GM21390 (cell line): ENCODE results near the gene FBXW11.
A peak's percentile ranks its signal among the peaks of the same experiment; 100 is the strongest.
"Not testable (repeated sequence)": the region's sequence is repeated elsewhere in the genome, so short reads cannot be mapped to it uniquely, and the experiment has no call there.

Experiments
- ATAC-seq: cut with Tn5 transposase; IDR thresholded peaks from one replicate; pipeline ENCODE4 v1.9.1; 2021; ENCODE audit not compliant: unreplicated experiment

FBXW11 gene

GRCh38 chr5:171986772-171987171 lies 19.7 kb downstream of the FBXW11 start:
- ATAC-seq: no peak

GRCh38 chr5:171984748-171985419 lies 21.6 kb downstream of the FBXW11 start:
- ATAC-seq: peak; percentile 55

GRCh38 chr5:171981847-171982246 lies 24.6 kb downstream of the FBXW11 start:
- no peak for ATAC-seq

- no peak for ATAC-seq
These were observed 25.6 kb downstream of the FBXW11 start for GRCh38 chr5:171980792-171981191.

GRCh38 chr5:171979606-171980005 lies 26.8 kb downstream of the FBXW11 start:
- ATAC-seq: no peak

GRCh38 chr5:171978519-171978918 lies 27.9 kb downstream of the FBXW11 start:
- peak; percentile 60 for ATAC-seq

- ATAC-seq: peak; percentile 48
These were observed 28.4 kb downstream of the FBXW11 start for GRCh38 chr5:171978016-171978415.

GRCh38 chr5:171977244-171977950 lies 29.0 kb downstream of the FBXW11 start:
- not testable (repeated sequence) for ATAC-seq

GRCh38 chr5:171975877-171976667 lies 30.4 kb downstream of the FBXW11 start:
- no peak for ATAC-seq

- no peak for ATAC-seq
These were observed 31.1 kb downstream of the FBXW11 start for GRCh38 chr5:171975262-171975876.

- ATAC-seq: no peak
These were observed 35.6 kb downstream of the FBXW11 start for GRCh38 chr5:171970826-171971225.

GRCh38 chr5:171969288-171969880 lies 37.1 kb downstream of the FBXW11 start:
- no peak for ATAC-seq

- no peak for ATAC-seq
These were observed 37.9 kb downstream of the FBXW11 start for GRCh38 chr5:171968531-171968930.

GRCh38 chr5:171966964-171967363 lies 39.5 kb downstream of the FBXW11 start:
- no peak for ATAC-seq

- no peak for ATAC-seq
These were observed 40.2 kb downstream of the FBXW11 start for GRCh38 chr5:171966270-171966669.

- no peak for ATAC-seq
These were observed 40.7 kb downstream of the FBXW11 start for GRCh38 chr5:171965745-171966144.

GRCh38 chr5:171963416-171963815 lies 43.0 kb downstream of the FBXW11 start:
- no peak for ATAC-seq

- ATAC-seq: peak; percentile 71
These were observed 45.3 kb downstream of the FBXW11 start for GRCh38 chr5:171961117-171961516.

- ATAC-seq: peak; percentile 42
These were observed 48.7 kb downstream of the FBXW11 start for GRCh38 chr5:171957591-171958251.

- ATAC-seq: no peak
These were observed 49.4 kb downstream of the FBXW11 start for GRCh38 chr5:171956887-171957495.
